HG03095 (cell line): ENCODE measurements around the gene FAM184B.

Source experiments
- ATAC-seq: cut with Tn5 transposase; IDR thresholded peaks from one replicate; pipeline ENCODE4 v1.9.1; 2021; ENCODE audit warnings: moderate library complexity; ENCODE audit not compliant: unreplicated experiment

The FAM184B gene

DNA sequence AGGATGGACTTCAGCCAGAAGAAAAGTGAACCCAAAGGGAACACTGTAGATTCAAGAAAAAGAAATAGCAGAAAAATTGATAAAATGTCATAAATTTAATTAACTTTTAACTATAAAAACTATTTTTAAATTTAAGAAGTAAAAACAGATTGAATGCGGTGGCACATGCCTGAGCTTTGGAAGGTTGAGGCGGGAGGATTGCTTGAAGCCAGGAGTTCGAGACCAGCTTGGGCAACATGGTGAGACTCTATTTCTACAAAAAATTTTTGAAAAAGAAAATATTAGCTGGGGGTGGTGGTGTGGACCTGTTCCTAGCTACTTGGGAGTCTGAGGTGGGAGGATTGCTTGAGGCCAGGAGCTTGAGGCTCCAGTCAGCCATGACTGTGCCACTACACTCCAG lies 3.0 kb downstream of the FAM184B start:
- ATAC-seq: no peak

DNA sequence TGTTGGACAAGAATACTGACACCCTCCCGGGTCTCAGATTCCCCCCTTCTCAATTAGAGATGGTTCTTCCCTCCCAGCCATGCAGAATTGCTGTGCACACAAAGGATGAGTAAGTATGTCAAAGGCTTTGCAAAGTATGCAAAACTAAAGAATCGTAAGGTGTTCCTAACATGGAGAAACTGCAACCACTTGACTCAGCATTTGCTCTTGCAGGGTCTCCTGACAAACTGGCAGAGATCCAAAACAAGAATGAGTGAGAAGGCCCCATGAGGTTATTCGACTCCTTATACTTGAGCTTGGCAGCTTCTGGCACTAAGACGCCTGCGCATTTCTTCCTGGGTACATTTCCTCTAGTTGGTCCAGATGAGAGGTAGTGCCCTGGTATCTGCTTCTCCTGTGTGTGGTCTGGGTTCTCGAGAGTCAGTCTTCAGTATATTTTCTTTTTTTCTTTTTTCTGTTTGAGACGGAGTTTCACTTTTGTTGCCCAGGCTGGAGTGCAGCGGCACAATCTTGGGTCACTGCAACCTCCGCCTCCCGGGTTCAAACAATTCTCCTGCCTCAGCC lies 8.2 kb downstream of the FAM184B start:
- ATAC-seq: no peak

GRCh38 chr4:17771284-17771908 lies 10.0 kb downstream of the FAM184B start:
- ATAC-seq: no peak

DNA sequence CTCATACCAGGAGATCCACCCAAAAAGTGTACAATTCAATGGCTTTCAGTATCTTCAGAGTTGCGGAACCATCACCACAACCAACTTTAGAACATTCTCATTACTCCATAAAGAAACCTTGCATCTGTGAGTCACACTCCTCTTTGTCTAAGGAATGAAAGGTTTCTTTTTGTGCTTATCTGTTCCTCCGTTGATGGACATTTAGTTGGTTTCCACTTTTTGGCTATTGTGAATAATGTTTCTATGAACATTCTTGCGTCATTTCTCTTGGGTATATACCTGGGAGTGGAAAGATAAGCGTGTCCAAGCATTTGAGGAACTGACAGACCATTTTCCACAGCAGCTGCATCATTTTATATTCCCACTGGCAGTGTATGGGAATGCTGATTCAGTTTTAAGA lies 10.6 kb downstream of the FAM184B start:
- ATAC-seq: no peak

DNA sequence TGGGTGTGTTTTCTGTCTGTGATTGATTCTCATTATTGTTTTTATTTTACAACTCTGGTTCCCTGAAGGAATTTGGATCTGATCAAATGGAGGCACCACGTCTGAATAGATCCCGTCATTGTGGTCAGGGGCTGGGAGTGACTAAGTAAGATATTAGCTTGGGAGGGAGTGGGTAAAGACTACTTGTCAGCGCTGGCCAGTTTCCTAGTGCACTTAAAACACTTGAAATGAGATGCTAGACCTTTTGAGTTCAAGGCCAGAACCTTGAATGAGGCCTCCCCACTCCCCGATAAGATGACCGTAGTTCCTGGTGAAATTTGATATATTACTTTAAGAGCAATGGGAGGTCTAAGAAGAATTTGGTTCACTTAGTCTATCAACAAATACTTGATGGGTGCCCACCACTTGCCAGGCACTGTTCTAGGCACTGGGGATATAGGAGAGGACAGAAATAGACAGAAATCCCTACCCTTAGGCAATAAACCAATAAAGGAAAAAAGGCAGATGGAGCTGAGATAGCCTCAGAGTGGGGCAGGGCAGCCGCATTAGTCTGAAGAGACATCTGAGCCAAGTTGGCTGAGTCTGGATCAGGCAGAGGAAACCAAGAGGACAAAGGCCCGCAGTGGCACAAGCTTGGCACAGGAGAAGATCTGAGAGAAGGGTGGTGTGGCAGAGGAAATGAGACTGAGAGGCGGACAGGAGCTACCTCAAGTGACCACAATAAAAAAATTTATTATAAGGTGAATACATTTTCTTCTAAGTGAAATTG lies 11.8 kb downstream of the FAM184B start:
- no peak for ATAC-seq

DNA sequence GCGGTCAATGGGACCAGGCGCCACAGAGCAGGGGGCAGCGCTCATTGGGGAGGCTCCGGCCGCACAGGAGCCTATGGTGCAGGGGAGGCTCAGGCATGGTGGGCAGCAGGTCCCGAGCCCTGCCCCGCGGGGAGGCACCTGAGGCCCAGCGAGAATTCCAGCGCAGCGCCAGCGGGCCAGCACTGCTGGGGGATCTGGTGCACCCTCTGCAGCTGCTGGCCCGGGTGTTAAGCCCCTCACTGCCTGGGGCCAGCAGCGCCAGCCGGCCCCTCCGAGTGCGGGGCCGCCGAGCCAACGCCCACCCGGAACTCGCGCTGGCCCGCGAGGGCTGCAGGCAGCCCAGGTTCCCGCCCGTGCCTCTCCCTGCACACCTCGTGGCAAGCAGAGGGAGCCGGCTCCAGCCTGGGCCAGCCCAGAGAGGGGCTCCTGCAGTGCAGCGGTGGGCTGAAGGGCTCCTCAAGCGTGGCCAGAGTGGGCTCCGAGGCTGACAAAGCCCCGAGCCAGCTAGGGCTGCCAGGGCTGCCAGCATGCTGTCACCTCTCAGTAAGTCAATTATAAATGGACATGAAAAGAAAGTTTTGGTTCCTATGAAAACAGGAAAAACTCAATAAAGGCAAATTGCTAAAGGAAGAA lies 14.5 kb downstream of the FAM184B start:
- ATAC-seq: no peak

DNA sequence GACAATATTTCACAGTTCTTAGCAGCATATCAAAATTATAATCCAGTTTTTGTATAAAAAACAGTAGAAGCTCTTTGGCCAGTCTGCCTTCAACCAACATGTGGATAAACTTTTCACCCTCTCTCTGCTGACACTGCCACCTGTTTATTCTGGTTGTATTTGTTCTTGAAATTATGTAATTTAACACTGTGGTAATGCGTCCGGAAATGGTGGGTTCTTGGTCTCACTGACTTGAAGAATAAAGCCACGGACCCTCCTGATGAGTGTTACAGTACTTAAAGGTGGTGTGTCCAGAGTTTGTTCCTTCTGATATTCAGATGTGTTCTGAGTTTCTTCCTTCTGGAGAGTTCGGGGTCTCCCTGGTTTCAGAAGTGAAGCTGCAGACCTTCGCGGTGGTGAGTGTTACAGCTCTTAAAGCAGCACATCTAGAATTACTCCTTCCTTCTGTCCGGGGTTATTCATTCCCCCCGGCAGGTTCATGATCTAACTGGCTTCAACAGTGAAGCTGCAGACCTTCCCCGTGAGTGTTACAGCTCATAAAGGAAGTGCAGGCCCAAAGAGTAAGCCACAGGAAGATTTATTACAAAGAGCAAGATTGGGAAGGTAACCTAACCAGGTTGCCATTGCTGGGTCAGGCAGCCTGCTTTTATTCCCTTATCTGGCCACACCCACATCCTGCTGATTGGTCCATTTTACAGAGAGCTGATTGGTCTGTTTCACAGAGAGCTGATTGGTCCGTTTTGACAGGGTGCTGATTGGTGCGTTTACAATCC lies 15.7 kb downstream of the FAM184B start:
- ATAC-seq: no peak

DNA sequence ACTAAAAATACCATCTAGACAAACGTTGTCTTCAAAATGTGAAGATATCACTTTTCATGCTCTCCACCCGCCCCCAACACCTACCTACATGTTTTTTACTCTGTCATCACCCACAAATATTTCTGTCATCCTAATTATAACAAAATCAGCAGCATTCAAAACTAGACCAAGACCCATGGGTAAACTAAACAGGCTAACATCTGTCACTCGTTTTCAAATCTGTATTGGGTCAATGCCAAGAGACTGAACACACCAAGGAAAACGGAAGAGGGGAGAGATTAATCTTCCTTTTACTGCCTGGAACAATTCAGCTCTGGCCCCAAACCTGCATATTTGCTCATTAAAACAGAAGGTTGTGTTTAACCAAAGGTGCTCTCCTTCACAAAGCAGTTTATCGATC lies 17.5 kb downstream of the FAM184B start:
- no peak for ATAC-seq

- no peak for ATAC-seq
Observed at GRCh38 chr4:17763416-17763815, 18.0 kb downstream of the FAM184B start.

DNA sequence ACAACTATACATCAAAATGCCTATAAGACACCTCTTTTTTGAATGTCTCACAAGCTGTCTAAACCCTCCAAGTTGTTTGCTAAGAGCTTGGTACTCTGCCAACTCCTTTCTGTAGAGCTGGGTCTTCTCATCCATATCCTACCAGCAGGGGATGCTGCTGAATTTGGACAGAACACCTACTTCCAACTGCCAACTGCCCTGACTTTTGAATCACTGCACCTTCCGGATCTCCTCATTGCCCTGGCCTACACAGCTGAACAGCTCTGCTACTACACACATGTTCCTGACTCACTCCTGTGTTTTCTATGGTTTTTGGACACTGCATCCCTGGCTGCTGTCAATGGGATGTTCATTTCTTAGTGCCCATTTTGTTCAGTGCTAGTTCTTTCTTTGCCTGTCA lies 18.7 kb downstream of the FAM184B start:
- ATAC-seq: no peak

- ATAC-seq: no peak
Observed at GRCh38 chr4:17761062-17761461, 20.4 kb downstream of the FAM184B start.

DNA sequence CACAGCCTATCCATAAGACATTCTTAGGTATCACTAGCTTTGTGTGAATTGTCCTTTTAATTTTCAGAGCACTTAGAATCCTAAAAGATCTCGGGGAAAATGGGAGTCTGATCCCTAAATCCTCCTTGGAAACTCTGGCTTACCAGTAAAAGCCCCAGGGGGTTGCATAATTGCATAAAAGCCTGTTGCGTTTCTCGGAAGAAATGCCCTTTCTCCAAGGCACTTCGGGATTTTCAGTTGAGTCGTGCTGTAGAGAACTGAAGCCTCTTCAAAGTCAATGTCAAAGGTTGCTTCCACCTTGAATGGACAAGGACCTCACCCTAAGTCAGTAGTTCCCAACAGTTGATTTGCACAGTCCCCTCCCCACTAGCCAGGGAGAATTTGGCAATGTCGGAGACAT lies 20.8 kb downstream of the FAM184B start:
- ATAC-seq: no peak

DNA sequence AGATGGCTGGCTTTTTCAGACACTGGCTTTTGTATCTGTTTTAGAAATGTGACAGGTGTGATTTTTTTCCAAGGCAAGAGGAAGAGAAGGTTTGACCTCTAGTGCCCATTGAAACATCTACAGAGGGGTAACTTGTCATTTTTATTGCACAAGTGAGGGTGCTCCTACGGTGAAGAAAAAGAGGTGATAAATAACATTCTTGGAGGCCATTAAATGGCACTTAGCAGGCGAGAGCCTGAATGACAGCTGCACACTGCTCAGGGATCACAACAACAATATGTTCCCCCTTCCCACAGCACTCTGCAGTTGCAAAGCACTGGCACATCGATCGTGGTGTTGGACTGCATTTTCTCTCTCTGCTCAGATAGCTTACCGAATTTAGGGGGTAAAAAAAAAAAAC lies 22.9 kb downstream of the FAM184B start:
- no peak for ATAC-seq

DNA sequence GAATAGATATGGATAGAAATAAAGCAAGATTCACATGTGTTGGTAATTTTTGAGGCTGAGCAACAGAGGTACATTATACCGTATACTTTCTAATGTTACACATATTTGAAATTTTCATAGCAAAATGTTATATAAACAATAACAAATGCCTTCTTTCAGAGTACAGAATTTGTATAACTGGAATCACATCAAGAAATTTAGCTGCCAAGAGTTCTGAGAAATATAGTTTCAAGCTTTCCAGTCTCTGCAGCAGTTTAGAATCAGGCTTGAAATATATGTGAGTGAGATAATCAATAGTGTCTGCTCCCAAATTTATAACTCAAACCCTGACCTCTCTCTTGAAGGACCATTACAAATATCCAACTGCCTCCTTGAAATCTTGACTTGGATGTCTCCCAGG lies 23.8 kb downstream of the FAM184B start:
- ATAC-seq: no peak

- no peak for ATAC-seq
Observed at GRCh38 chr4:17753646-17754045, 27.8 kb downstream of the FAM184B start.

- no peak for ATAC-seq
Observed at GRCh38 chr4:17740702-17741101, 40.7 kb downstream of the FAM184B start.

GRCh38 chr4:17736484-17736883 lies 44.9 kb downstream of the FAM184B start:
- ATAC-seq: no peak

DNA sequence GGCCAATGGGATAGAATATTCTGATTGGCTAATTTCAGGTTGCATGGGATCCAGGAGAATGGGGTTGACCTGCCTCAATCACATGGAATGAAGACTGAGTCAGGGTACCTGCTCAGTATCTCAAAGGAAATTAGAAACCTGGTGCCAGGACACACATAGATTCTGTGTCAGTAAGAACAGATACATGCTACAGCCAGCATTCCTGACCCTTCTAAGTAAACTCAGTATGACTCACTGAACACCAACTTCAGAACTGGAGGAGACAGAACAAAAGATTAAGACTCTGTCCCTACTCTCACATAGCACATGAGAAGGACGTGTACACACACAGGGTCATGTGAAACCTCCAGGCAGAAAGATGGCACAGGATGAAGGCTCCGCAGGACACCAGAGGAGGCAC lies 54.5 kb downstream of the FAM184B start:
- no peak for ATAC-seq

- no peak for ATAC-seq
Observed at GRCh38 chr4:17723648-17724047, 57.8 kb downstream of the FAM184B start.

- no peak for ATAC-seq
Observed at GRCh38 chr4:17722356-17722700, 59.1 kb downstream of the FAM184B start.
